SK-N-MC (cell line): Measurements from ENCODE around the gene INPP4B.

Source experiments
- DNase-seq: peaks from one replicate; pipeline ENCODE4 v3.0.0-alpha.2; 2011; ENCODE audit warnings: low read depth, low spot score
- H3K27ac ChIP-seq: fragments of 200-600 bp; sonication (generic); 2 replicates; pipeline ENCODE4 v1.5.1; 2016; ENCODE audit warnings: mixed run types
- H3K36me3 ChIP-seq: fragments of 200-600 bp; sonication (generic); 2 replicates; pipeline ENCODE4 v1.6.1; 2017; ENCODE audit warnings: antibody characterized with exemption, low read length, mixed read lengths; ENCODE audit not compliant: insufficient read depth
- H3K4me3 ChIP-seq: fragments of 200-600 bp; sonication (generic); 2 replicates; pipeline ENCODE4 v1.5.1; 2016
- H3K9ac ChIP-seq: fragments of 200-600 bp; sonication (generic); 2 replicates; pipeline ENCODE4 v1.8.0; 2017; ENCODE audit warnings: mixed run types, mixed read lengths; ENCODE audit not compliant: insufficient read length
- H3K9me3 ChIP-seq: fragments of 200-600 bp; sonication (generic); 2 replicates; pipeline ENCODE4 v1.6.1; 2017; ENCODE audit warnings: low read depth, mild to moderate bottlenecking, antibody characterized with exemption, low read length, moderate library complexity, mixed read lengths
- EZH2 ChIP-seq: fragments of 200-600 bp; sonication (generic); IDR thresholded peaks from one replicate; pipeline ENCODE4 v1.6.1; 2017; ENCODE audit warnings: antibody characterized with exemption
- FOXP2 ChIP-seq: optimal IDR thresholded peaks from 2 replicates; pipeline ENCODE3; 2011; ENCODE audit warnings: mild to moderate bottlenecking, moderate library complexity; ENCODE audit not compliant: insufficient read depth; ENCODE audit errors: extremely low read length, control extremely low read depth
- POLR2AphosphoS5 ChIP-seq: IDR thresholded peaks from 2 replicates; pipeline ENCODE4 v1.6.1; 2012; ENCODE audit warnings: mild to moderate bottlenecking, low read depth, low read length, borderline replicate concordance

Gene INPP4B

GRCh38 chr4:142336251-142336934 is 509.7 kb downstream of the INPP4B start:
- no peak for TF ChIP-seq FOXP2
- no peak for TF ChIP-seq EZH2
- TF ChIP-seq POLR2AphosphoS5, result no peak
- Histone ChIP-seq H3K9me3 (no peaks in the 10 kb centered on the region), H3K36me3 (no peaks in the 10 kb centered on the region), H3K4me3 (no peak overlapping the region), H3K27ac (no peak overlapping the region), H3K9ac (no peak overlapping the region)
- DNase-seq, result no peak

DNA sequence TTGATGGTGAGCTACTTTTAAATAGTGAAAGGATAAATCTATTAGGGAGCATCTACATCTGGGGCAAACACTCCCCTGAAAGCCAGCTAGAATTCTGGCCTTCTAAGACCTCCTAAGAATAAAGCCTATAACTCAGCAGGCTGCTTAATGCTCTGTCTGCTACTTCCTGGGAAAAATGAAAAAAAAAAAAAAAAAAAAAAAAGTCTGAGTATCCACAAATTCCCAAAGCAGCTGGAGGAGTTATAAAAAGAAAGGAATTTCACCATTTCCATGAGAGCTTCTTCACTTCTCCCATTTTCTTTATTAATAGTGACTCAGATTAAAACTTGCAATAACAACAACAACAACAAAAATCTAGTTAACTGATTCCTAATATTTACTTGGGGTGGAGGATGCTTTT is 511.2 kb downstream of the INPP4B start:
- DNase-seq, result no peak
- TF ChIP-seq FOXP2 (no peak), EZH2 (no peak), POLR2AphosphoS5 (no peak)
- Histone ChIP-seq H3K27ac (no peak overlapping the region), H3K9me3 (no peaks in the 10 kb centered on the region), H3K36me3 (no peaks in the 10 kb centered on the region), H3K4me3 (no peak overlapping the region), H3K9ac (no peak overlapping the region)

- no peak for TF ChIP-seq POLR2AphosphoS5
- H3K4me3 ChIP-seq, result no peak overlapping the region
- H3K9ac ChIP-seq, result no peak overlapping the region
- H3K36me3 ChIP-seq, result no peaks in the 10 kb centered on the region
- H3K27ac ChIP-seq, result no peak overlapping the region
- DNase-seq, result no peak
- H3K9me3 ChIP-seq, result no peaks in the 10 kb centered on the region
Observed at GRCh38 chr4:142331646-142332045, 514.5 kb downstream of the INPP4B start.

DNA sequence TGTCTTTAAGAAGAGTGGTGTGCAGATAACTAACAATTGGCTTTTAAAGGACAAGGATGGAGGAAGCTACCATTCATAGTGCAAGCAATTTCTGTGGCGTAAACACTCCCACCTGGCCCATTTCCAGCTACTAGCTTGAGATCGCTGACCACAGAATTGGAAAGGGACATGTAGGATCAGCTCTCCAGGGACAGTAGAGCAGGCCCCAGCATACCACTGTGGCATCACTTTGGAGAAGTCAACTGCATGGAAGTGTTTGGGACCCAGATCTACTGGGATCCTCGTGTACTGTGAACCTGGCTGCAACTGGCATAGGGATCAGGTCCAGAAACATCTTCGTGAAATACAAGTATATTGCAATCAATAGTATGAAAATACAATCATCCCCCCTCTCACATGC is 515.0 kb downstream of the INPP4B start:
- no peak overlapping the region for H3K27ac ChIP-seq
- H3K9me3 ChIP-seq, result no peaks in the 10 kb centered on the region
- H3K4me3 ChIP-seq, result no peak overlapping the region
- TF ChIP-seq POLR2AphosphoS5, result no peak
- TF ChIP-seq EZH2, result no peak
- no peak for TF ChIP-seq FOXP2
- H3K36me3 ChIP-seq, result no peaks in the 10 kb centered on the region
- DNase-seq, result no peak
- no peak overlapping the region for H3K9ac ChIP-seq

- Histone ChIP-seq H3K27ac (no peak overlapping the region), H3K36me3 (no peaks in the 10 kb centered on the region), H3K9me3 (no peaks in the 10 kb centered on the region), H3K4me3 (no peak overlapping the region), H3K9ac (no peak overlapping the region)
- DNase-seq, result no peak
- TF ChIP-seq FOXP2, result no peak
- TF ChIP-seq EZH2, result no peak
- TF ChIP-seq POLR2AphosphoS5, result no peak
Observed at GRCh38 chr4:142330311-142330710, 515.8 kb downstream of the INPP4B start.

DNA sequence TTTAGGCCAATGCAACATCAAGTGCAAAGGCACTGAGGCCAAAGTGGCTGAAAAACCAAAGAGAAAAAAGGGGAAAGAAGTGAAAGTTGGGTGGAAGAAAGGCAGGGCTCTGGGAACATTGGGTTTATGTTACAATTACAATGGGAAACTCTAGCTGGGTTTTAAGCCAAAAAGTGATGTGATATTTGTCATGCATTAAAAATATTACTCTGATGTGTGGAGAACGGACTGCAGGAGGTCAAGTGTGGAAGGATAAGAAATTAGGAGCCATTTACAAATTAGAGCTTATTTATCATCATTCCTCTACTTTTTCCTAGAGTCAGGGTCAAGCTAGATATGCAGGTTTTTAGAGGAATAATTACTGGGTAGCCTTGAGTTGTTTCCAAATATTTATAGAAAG is 516.8 kb downstream of the INPP4B start:
- H3K4me3 ChIP-seq, result no peak overlapping the region
- H3K9ac ChIP-seq, result no peak overlapping the region
- no peak overlapping the region for H3K27ac ChIP-seq
- no peak for DNase-seq
- no peaks in the 10 kb centered on the region for H3K9me3 ChIP-seq
- H3K36me3 ChIP-seq, result no peaks in the 10 kb centered on the region
- TF ChIP-seq POLR2AphosphoS5 (no peak), EZH2 (no peak), FOXP2 (no peak)

DNA sequence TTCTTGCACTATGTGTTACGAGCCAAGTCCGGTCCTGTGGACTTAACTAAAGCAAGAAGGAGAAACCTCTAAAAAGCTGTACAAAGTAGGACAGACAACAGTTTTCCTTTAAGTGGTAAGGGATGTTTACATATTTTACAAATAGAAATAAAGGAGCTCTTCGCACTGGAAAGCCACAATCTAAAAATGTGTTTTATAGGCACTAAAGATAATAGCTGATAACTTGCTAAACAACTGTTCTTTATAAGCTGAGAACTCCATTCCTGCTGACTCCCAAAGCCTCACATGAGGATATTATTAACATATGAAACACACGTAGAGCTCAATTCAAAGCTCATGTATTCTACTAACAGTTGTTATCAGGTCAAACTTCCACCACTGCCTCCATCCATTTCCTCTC is 519.9 kb downstream of the INPP4B start:
- no peak overlapping the region for H3K9ac ChIP-seq
- H3K9me3 ChIP-seq, result no peaks in the 10 kb centered on the region
- no peak overlapping the region for H3K4me3 ChIP-seq
- TF ChIP-seq EZH2, result no peak
- no peak for TF ChIP-seq POLR2AphosphoS5
- TF ChIP-seq FOXP2, result no peak
- no peak for DNase-seq
- H3K36me3 ChIP-seq, result no peaks in the 10 kb centered on the region
- no peak overlapping the region for H3K27ac ChIP-seq

DNA sequence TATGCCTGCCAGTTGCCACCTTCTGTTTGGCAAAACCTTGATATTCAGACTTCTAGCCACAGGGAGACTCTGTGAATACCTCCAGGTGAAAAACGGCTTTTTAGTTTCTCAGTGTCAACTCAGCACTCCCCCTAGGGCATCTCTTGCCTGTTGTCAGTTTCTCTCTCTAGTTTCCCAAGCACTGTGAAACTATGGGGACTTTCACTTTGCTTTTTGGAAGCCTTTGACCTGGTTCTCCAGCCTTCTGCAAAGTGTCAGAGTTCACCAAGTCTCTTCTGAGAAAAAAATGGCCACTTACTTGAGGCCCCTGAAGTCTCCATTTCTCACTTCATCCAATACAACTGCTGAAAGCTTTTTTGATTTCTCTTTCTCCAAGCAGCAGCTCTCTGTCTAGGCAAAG is 521.5 kb downstream of the INPP4B start:
- H3K36me3 ChIP-seq, result no peaks in the 10 kb centered on the region

DNA sequence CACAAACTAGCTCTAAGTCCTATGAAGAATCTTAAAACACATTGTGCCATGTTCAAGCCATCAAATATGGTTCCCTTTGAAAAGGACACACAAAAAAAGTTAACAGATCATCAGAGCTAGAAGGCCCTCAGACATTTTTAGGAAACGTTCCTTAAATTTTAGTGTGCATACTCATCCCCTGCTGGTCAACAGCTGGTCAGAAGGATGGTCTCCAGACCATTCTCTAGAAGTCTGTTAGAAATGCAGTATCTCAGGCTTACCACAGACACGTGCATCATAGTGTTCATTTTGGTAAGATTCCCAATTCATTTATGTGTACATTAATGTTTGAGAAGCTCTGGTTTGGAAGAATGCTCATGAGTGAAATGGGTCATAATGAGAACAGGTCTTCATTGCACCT is 523.1 kb downstream of the INPP4B start:
- no peak for TF ChIP-seq EZH2
- no peak for TF ChIP-seq POLR2AphosphoS5
- TF ChIP-seq FOXP2, result no peak
- H3K9me3 ChIP-seq, result no peaks in the 10 kb centered on the region

More for the DNA sequence above, 521.5 kb downstream of the INPP4B start:
- TF ChIP-seq EZH2 (no peak), POLR2AphosphoS5 (no peak), FOXP2 (no peak)
- Histone ChIP-seq H3K4me3 (no peak overlapping the region), H3K27ac (no peak overlapping the region), H3K9me3 (no peaks in the 10 kb centered on the region), H3K9ac (no peak overlapping the region)
- DNase-seq, result no peak

More for the DNA sequence above, 523.1 kb downstream of the INPP4B start:
- Histone ChIP-seq H3K9ac (no peak overlapping the region), H3K27ac (no peak overlapping the region), H3K36me3 (no peaks in the 10 kb centered on the region), H3K4me3 (no peak overlapping the region)
- no peak for DNase-seq
